ENCODE data around the gene IBTK. TPM values are rescaled to one million over a fixed set of nuclear protein-coding genes. Genes with fewer than 3 reads are reported as not detected.
"Not testable (repeated sequence)": the region's sequence is repeated elsewhere in the genome, so short reads cannot be mapped to it uniquely, and the experiment has no call there.

IBTK gene
- total and polyA plus RNA-seq, 10 donors = 14.6 to 36.6 (median 28.9) TPM

- no peak overlapping the region for H3K4me3 ChIP-seq
- TF ChIP-seq POLR2AphosphoS5 (IDR thresholded peaks at IDR 0.05) (no peak), POLR2A (IDR thresholded peaks at IDR 0.05) (no peak), CTCF (IDR thresholded peaks at IDR 0.05 in 8 of 11, conservative IDR thresholded peaks at IDR 0.05 in 3 of 11) (no peak)
- intact Hi-C loops (cut with DNase I; ENCODE audit: low total_unique reads) = no loop called here
- no peaks in the 10 kb centered on the region for H3K4me1 ChIP-seq
- H3K9me3 ChIP-seq = no peaks in the 10 kb centered on the region
- DNase-seq = no peak
- H3K36me3 ChIP-seq = no peaks in the 10 kb centered on the region
- no peak overlapping the region for H3K27ac ChIP-seq
- 79 to 94% (median 94%) methylated on average over 4 of the region's 4 CpGs for WGBS, 5 donors
- H3K27me3 ChIP-seq (replicated peaks in 1 of 7) = no peaks in the 10 kb centered on the region
Observed at GRCh38 chr6:82142524-82142923, 105.0 kb downstream of the IBTK start.

GRCh38 chr6:82138075-82138791 lies 109.3 kb downstream of the IBTK start:
- no peak for DNase-seq
- H3K27ac ChIP-seq = no peak overlapping the region
- intact Hi-C loops (cut with DNase I; ENCODE audit: low total_unique reads) = no loop called here
- H3K36me3 ChIP-seq = no peaks in the 10 kb centered on the region
- H3K27me3 ChIP-seq (replicated peaks in 1 of 7) = no peaks in the 10 kb centered on the region
- 73 to 90% (median 82%) methylated on average over 8 of the region's 8 CpGs for WGBS, 5 donors
- H3K4me1 ChIP-seq = no peaks in the 10 kb centered on the region
- no peak overlapping the region for H3K4me3 ChIP-seq
- TF ChIP-seq POLR2AphosphoS5 (IDR thresholded peaks at IDR 0.05) = no peak
- TF ChIP-seq POLR2A (IDR thresholded peaks at IDR 0.05) = no peak
- no peak for TF ChIP-seq CTCF (IDR thresholded peaks at IDR 0.05 in 8 of 11, conservative IDR thresholded peaks at IDR 0.05 in 3 of 11)
- no peaks in the 10 kb centered on the region for H3K9me3 ChIP-seq

- Histone ChIP-seq H3K36me3 (no peaks in the 10 kb centered on the region), H3K4me3 (no peak overlapping the region), H3K9me3 (no peaks in the 10 kb centered on the region), H3K27me3 (replicated peaks in 1 of 7) (no peaks in the 10 kb centered on the region), H3K4me1 (no peaks in the 10 kb centered on the region), H3K27ac (no peak overlapping the region)
- 84 to 94% (median 90%) methylated on average over 2 of the region's 2 CpGs for WGBS, 5 donors
- DNase-seq = no peak
- no peak for TF ChIP-seq POLR2AphosphoS5 (IDR thresholded peaks at IDR 0.05)
- no peak for TF ChIP-seq POLR2A (IDR thresholded peaks at IDR 0.05)
- no peak for TF ChIP-seq CTCF (IDR thresholded peaks at IDR 0.05 in 8 of 11, conservative IDR thresholded peaks at IDR 0.05 in 3 of 11)
- intact Hi-C loops (cut with DNase I; ENCODE audit: low total_unique reads) = no loop called here
Observed at GRCh38 chr6:82131441-82131840, 116.1 kb downstream of the IBTK start.

GRCh38 chr6:82129797-82130196 lies 117.7 kb downstream of the IBTK start:
- no peak for DNase-seq
- TF ChIP-seq POLR2A (IDR thresholded peaks at IDR 0.05) (no peak), POLR2AphosphoS5 (IDR thresholded peaks at IDR 0.05) (no peak), CTCF (IDR thresholded peaks at IDR 0.05 in 8 of 11, conservative IDR thresholded peaks at IDR 0.05 in 3 of 11) (no peak)
- H3K36me3 ChIP-seq = no peaks in the 10 kb centered on the region
- no peak overlapping the region for H3K4me3 ChIP-seq
- no peaks in the 10 kb centered on the region for H3K4me1 ChIP-seq
- 64 to 77% (median 69%) methylated on average over 3 of the region's 3 CpGs for WGBS, 5 donors
- no peaks in the 10 kb centered on the region for H3K27me3 ChIP-seq (replicated peaks in 1 of 7)
- intact Hi-C loops (cut with DNase I; ENCODE audit: low total_unique reads) = no loop called here
- H3K27ac ChIP-seq = no peak overlapping the region
- H3K9me3 ChIP-seq = peaks cover 0 to 6% (median 0%) of the 10 kb centered on the region in 8 donors

GRCh38 chr6:82128973-82129372 lies 118.6 kb downstream of the IBTK start:
- H3K4me1 ChIP-seq; H3K36me3 ChIP-seq; H3K4me3 ChIP-seq; H3K9me3 ChIP-seq; H3K27me3 ChIP-seq (replicated peaks in 1 of 7); DNase-seq; intact Hi-C loops (cut with DNase I; ENCODE audit: low total_unique reads); H3K27ac ChIP-seq: not testable (repeated sequence)
- 84 to 94% (median 90%) methylated on average over 9 of the region's 9 CpGs for WGBS, 5 donors
